Sigmoid colon (tissue), 7 donors: Measurements from ENCODE around the gene ACOX2. TPM values are rescaled to one million over a fixed set of nuclear protein-coding genes. Genes with fewer than 3 reads are reported as not detected.
A peak's percentile ranks its signal among the peaks of the same experiment; 100 is the strongest.

Experiments
- DNase-seq: peaks from one replicate; pipeline ENCODE4 v3.0.0-alpha.2; 2019
- H3K27ac ChIP-seq, 4 donors: fragments of 200-600 bp; sonication (generic); one replicate each; pipeline ENCODE4 v1.5.1; 2016 to 2019; ENCODE audit warnings: mild to moderate bottlenecking in 1 of 4
- H3K27me3 ChIP-seq, 3 donors: fragments of 200-600 bp; sonication (generic); one replicate each; pipeline ENCODE4 v1.5.1; 2019; ENCODE audit warnings: mild to moderate bottlenecking in 1 of 3
- H3K36me3 ChIP-seq, 4 donors: fragments of 200-600 bp; sonication (generic); one replicate each; pipeline ENCODE4 v1.5.1; 2016 to 2019
- H3K4me1 ChIP-seq, 4 donors: fragments of 200-600 bp; sonication (generic); one replicate each; pipeline ENCODE4 v1.5.1; 2017 to 2019
- H3K4me3 ChIP-seq, 4 donors: fragments of 200-600 bp; sonication (generic); one replicate each; pipeline ENCODE4 v1.5.1; 2017 to 2019; ENCODE audit warnings: mild to moderate bottlenecking in 2 of 4, moderate library complexity in 1 of 4
- H3K9me3 ChIP-seq, 4 donors: fragments of 200-600 bp in 3 of 4; sonication (generic) in 3 of 4; one replicate each; pipeline versions ENCODE4 v1.5.1 to v1.6.1; 2013 to 2019
- EP300 ChIP-seq, 4 donors: sonication (generic); formaldehyde crosslinking; IDR thresholded peaks; one replicate each; pipeline ENCODE4 v1.6.1; 2017; ENCODE audit warnings: antibody characterized with exemption in 4 of 4
- POLR2A ChIP-seq, 2 donors: fragments of 450-650 bp; IDR thresholded peaks; one replicate each; pipeline ENCODE4 v1.6.1; 2016; ENCODE audit warnings: antibody characterized with exemption in 2 of 2, mild to moderate bottlenecking in 2 of 2, moderate library complexity in 2 of 2
- POLR2AphosphoS5 ChIP-seq, 4 donors: sonication (generic); formaldehyde crosslinking; IDR thresholded peaks; one replicate each; pipeline ENCODE4 v1.6.1; 2017; ENCODE audit warnings: antibody characterized with exemption in 4 of 4
- WGBS, 2 donors: extraction: QIAGEN DNeasy Blood & Tissue Kit; methylation state at CpG; one replicate each; pipeline ENCODE4 v1.1.7; 2013; 5-methylcytosine and 5-hydroxymethylcytosine counted together
- intact Hi-C: fragments of 100-400 bp; cut with DNase I; formaldehyde crosslinking; loops from one replicate; pipeline ENCODE4 v1.15.1; 2023
- polyA plus RNA-seq, 3 donors: library from polyadenylated mRNA; stranded (reverse); fragments of 200-250 nt; gene quantifications; one replicate each; pipeline ENCODE4 v1.2.3, GENCODE V29; 2013
- total RNA-seq, 4 donors: library from RNA; depleted of rRNA; stranded (reverse); fragments of >200 nt; gene quantifications; one replicate each; pipeline ENCODE4 v1.1.0, GENCODE V29; 2016
- TF ChIP-seq, protein P1 (sequence below), 4 experiments: fragments of 450-650 bp in 3 of 4; fragments of 200-600 bp in 1 of 4; IDR thresholded peaks; one replicate each; pipeline ENCODE4 v1.5.1; 2016 to 2019; ENCODE audit warnings: antibody characterized with exemption in 4 of 4, mild to moderate bottlenecking in 3 of 4, moderate library complexity in 2 of 4
- donor health status: healthy with polysubstance abuse.
- donor health status: Bipolar disorder and iron deficiency.
- donor health status: healthy.

Gene ACOX2
- total and polyA plus RNA-seq, 7 donors: 6.9 to 35.8 (median 26.0) TPM

- DNase-seq: no peak
- peaks cover 0 to 6% (median 0%) of the 10 kb centered on the region in 4 donors for H3K36me3 ChIP-seq
- no peaks in the 10 kb centered on the region for H3K27me3 ChIP-seq
- intact Hi-C loops: no loop called here
- no peak overlapping the region for H3K27ac ChIP-seq
- 86 to 91% methylated on average over 3 of the region's 3 CpGs for whole genome bisulfite sequencing, 2 donors
- H3K4me3 ChIP-seq: no peak overlapping the region
- no peaks in the 10 kb centered on the region for H3K9me3 ChIP-seq
- TF ChIP-seq POLR2A (IDR thresholded peaks at IDR 0.05): no peak
- TF ChIP-seq, protein P1, sequence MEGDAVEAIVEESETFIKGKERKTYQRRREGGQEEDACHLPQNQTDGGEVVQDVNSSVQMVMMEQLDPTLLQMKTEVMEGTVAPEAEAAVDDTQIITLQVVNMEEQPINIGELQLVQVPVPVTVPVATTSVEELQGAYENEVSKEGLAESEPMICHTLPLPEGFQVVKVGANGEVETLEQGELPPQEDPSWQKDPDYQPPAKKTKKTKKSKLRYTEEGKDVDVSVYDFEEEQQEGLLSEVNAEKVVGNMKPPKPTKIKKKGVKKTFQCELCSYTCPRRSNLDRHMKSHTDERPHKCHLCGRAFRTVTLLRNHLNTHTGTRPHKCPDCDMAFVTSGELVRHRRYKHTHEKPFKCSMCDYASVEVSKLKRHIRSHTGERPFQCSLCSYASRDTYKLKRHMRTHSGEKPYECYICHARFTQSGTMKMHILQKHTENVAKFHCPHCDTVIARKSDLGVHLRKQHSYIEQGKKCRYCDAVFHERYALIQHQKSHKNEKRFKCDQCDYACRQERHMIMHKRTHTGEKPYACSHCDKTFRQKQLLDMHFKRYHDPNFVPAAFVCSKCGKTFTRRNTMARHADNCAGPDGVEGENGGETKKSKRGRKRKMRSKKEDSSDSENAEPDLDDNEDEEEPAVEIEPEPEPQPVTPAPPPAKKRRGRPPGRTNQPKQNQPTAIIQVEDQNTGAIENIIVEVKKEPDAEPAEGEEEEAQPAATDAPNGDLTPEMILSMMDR (IDR thresholded peaks at IDR 0.05): no peak
- peaks cover 0 to 58% (median 47%) of the 10 kb centered on the region in 4 donors for H3K4me1 ChIP-seq
These were observed 41.9 kb downstream of the ACOX2 start for GRCh38 chr3:58495101-58495500.

DNA sequence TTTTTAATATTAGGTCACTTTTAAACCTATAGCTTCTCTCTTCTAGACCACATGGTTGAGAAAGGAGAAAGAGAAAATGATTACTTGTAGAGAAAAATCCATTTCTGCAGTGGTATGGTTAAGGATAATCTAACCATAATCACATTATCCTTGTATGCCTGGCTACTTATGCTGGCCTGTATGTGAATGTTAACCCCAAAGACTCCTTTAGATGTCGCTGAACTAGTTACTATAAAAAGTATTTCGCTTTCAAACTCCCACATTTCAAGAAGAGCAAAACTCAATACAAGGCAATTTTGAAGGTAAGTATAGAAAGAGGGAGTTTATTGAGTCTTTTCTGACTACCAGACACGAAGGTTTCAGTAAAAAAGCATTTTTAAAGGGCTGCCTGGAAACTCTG lies 42.9 kb downstream of the ACOX2 start:
- no peak for TF ChIP-seq POLR2A (IDR thresholded peaks at IDR 0.05)
- no peak for TF ChIP-seq EP300 (IDR thresholded peaks at IDR 0.05)
- no peak for TF ChIP-seq POLR2AphosphoS5 (IDR thresholded peaks at IDR 0.05)
- TF ChIP-seq, protein P1 (IDR thresholded peaks at IDR 0.05): no peak
- peaks cover 0 to 58% (median 47%) of the 10 kb centered on the region in 4 donors for H3K4me1 ChIP-seq
- intact Hi-C loops: loop anchor here (5.0 kb wide), 1 partner anchor 257 kb away; the partner anchor contains the start of gene ABHD6
- no peaks in the 10 kb centered on the region for H3K9me3 ChIP-seq
- no peak for DNase-seq
- no peak overlapping the region for H3K4me3 ChIP-seq
- no peak overlapping the region for H3K27ac ChIP-seq
- 63 to 74% methylated on average over 3 of the region's 3 CpGs for WGBS, 2 donors
- no peaks in the 10 kb centered on the region for H3K27me3 ChIP-seq
- H3K36me3 ChIP-seq: no peaks in the 10 kb centered on the region

- DNase-seq: no peak
- intact Hi-C loops: loop anchor here (1.0 to 5.0 kb wide), 3 partner anchors 40 to 255 kb away; partner anchors contain the start of gene ABHD6
- H3K4me1 ChIP-seq: peaks cover 0 to 57% (median 44%) of the 10 kb centered on the region in 4 donors
- TF ChIP-seq POLR2A (IDR thresholded peaks at IDR 0.05): no peak
- peak in 2 of 4 donors; percentile 23 to 27 for TF ChIP-seq POLR2AphosphoS5 (IDR thresholded peaks at IDR 0.05)
- 1 to 2% methylated on average over 15 of the region's 15 CpGs for WGBS, 2 donors
- no peaks in the 10 kb centered on the region for H3K27me3 ChIP-seq
- H3K4me3 ChIP-seq: peak overlapping the region; percentile 77 to 96 (median 87)
- peak overlapping the region; percentile 83 to 95 (median 87) for H3K27ac ChIP-seq
- H3K36me3 ChIP-seq: no peaks in the 10 kb centered on the region
- no peaks in the 10 kb centered on the region for H3K9me3 ChIP-seq
These were observed 44.5 kb downstream of the ACOX2 start for GRCh38 chr3:58492494-58492905.

DNA sequence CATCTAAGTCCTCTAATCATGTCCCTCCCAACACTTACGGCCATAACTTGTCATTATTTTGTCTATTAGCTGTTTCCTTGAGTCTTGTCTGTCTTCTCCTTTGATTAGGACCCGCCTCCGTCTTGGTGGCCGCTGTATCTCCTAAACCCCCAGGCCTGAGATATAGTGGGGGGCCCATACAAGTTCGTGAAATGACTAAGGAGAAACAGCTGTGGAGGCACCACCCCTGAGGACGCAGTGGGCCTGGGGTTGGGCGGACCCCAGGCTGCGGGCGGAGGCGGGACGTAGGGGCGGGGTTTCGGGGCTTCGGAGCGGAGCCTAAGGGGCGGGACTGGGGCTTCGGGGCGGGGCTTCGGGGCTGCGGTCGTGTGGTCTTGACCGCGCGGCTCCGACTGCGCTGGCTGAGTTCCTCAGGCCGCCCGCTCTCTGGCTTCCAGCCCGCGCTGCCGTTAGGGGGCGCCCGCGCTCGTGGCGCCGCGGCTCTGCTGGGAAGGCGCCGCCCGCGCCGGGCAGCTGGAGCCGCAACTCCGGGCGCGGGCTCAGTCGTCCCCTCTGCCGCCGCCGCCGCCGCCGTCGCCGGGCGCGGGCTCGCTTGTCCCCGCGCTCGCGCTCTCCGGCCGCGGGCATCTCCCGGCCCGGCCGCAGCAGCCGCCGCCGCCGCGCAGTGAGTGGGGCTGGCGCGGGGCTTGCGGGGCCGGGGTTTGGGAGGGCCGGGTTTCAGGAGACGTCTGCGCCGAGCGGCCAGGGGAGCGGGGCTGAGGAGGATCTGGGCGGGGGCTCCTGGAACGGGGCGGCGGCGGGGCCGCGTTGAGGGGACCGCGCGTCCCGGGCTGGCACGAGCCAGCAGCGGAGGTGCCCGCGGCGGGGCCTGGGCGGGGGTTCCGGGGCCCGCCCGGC lies 45.2 kb downstream of the ACOX2 start, which contains the start of gene KCTD6:
Gene KCTD6 (plus strand): TSS at position 591 of the 897 bp plus-strand sequence. CDS start 6,660 bp downstream, outside the sequence.
- Histone ChIP-seq H3K9me3 (no peaks in the 10 kb centered on the region), H3K27me3 (no peaks in the 10 kb centered on the region), H3K4me3 (peak within 1 kb of the TSS; percentile 77 to 96 (median 87)), H3K27ac (peak within 1 kb of the TSS; percentile 83 to 95 (median 87)), H3K36me3 (no peaks in the 10 kb centered on the region), H3K4me1 (peaks cover 0 to 57% (median 38%) of the 10 kb centered on the region in 4 donors)
- TF ChIP-seq POLR2AphosphoS5 (IDR thresholded peaks at IDR 0.05) (peak in 3 of 4 donors; percentile 18 to 28 (median 27)), EP300 (IDR thresholded peaks at IDR 0.05) (no peak)
- TF ChIP-seq, protein P1 (IDR thresholded peaks at IDR 0.05): peak in 2 of 4 experiments; percentile 28 to 63
- 1% methylated on average over 104 of the region's 104 CpGs for WGBS, 2 donors
- intact Hi-C loops: loop anchor here (1.0 to 5.0 kb wide), 4 partner anchors 41 to 254 kb away; partner anchors contain the start of gene ABHD6
- DNase-seq: peak; percentile 95
